Natural killer cell (primary cell): ENCODE results near the gene IFRD2. TPM values are rescaled to one million over a fixed set of nuclear protein-coding genes. Genes with fewer than 3 reads are reported as not detected.
"Not testable (repeated sequence)": the region's sequence is repeated elsewhere in the genome, so short reads cannot be mapped to it uniquely, and the experiment has no call there.

Source experiments
- ATAC-seq, 3 donors: fragments of 150-1000 bp in 2 of 3; fragments of 200-7000 bp in 1 of 3; cut with Tn5 transposase; 1 replicate in 1 of 3; 2 replicates in 2 of 3; pipeline ENCODE4 v1.10.0; 2021; ENCODE audit warnings: mild to moderate bottlenecking in 2 of 3, moderate library complexity in 2 of 3
- DNase-seq, 2 donors: peaks; one replicate each; pipeline versions ENCODE4 v3.0.0 to v3.0.0-alpha.2; 2013 to 2021; ENCODE audit warnings: mixed read lengths in 1 of 2
- H3K27ac ChIP-seq: one replicate; pipeline ENCODE4 v1.5.1; 2013; ENCODE audit warnings: mild to moderate bottlenecking, low read length
- H3K27me3 ChIP-seq: one replicate; pipeline ENCODE4 v1.6.1; 2013; ENCODE audit warnings: low read length; ENCODE audit not compliant: control insufficient read depth, insufficient read depth
- H3K36me3 ChIP-seq: one replicate; pipeline ENCODE4 v1.6.1; 2013; ENCODE audit warnings: low read length; ENCODE audit not compliant: control insufficient read depth, insufficient read depth
- H3K4me1 ChIP-seq: one replicate; pipeline ENCODE4 v1.6.1; 2013; ENCODE audit warnings: low read length; ENCODE audit not compliant: control insufficient read depth, insufficient read depth
- H3K4me3 ChIP-seq: one replicate; pipeline ENCODE4 v1.5.1; 2013; ENCODE audit warnings: low read length
- H3K9me3 ChIP-seq: one replicate; pipeline ENCODE4 v1.6.1; 2013; ENCODE audit warnings: low read length; ENCODE audit not compliant: control insufficient read depth, insufficient read depth
- H3K27ac Mint-ChIP-seq, 2 donors: one replicate each; pipeline ENCODE4 v1.8.0; 2022; ENCODE audit warnings: mild to moderate bottlenecking in 2 of 2, mixed read lengths in 2 of 2, moderate library complexity in 1 of 2
- H3K27me3 Mint-ChIP-seq, 2 donors: one replicate each; pipeline ENCODE4 v1.8.0; 2022; ENCODE audit warnings: low read depth in 2 of 2, mixed read lengths in 2 of 2
- H3K36me3 Mint-ChIP-seq: one replicate; pipeline ENCODE4 v1.8.0; 2022; ENCODE audit warnings: mixed read lengths
- H3K4me1 Mint-ChIP-seq, 2 donors: one replicate each; pipeline ENCODE4 v1.8.0; 2022; ENCODE audit warnings: mixed read lengths in 2 of 2
- H3K4me3 Mint-ChIP-seq: one replicate; pipeline ENCODE4 v1.8.0; 2022; ENCODE audit warnings: mild to moderate bottlenecking, moderate library complexity, mixed read lengths
- H3K9me3 Mint-ChIP-seq, 2 donors: one replicate each; pipeline ENCODE4 v1.8.0; 2022; ENCODE audit warnings: mixed read lengths in 2 of 2
- CTCF ChIP-seq: fragments of 200-600 bp; IDR thresholded peaks from one replicate; pipeline ENCODE4 v1.8.0; 2022; ENCODE audit warnings: antibody characterized with exemption
- WGBS: methylation state at CpG from one replicate; pipeline ENCODE4 v1.1.7; 2013; ENCODE audit warnings: missing lambda C conversion rate; ENCODE audit not compliant: insufficient coverage; 5-methylcytosine and 5-hydroxymethylcytosine counted together
- intact Hi-C: fragments of 100-400 bp; cut with micrococcal nuclease; formaldehyde crosslinking; loops from one replicate; pipeline ENCODE4 v1.14.2; 2022
- total RNA-seq, 4 donors: library from RNA; stranded (reverse); fragments of 120-200 nt in 1 of 4; gene quantifications; one replicate each; pipeline versions ENCODE4 v1.2.3 to v1.2.4, GENCODE V29; 2013 to 2022

IFRD2 gene
- total RNA-seq, 3 donors from 2014 or later (not counting 1 experiment from before 2014, with no cell fraction given): 27.8 to 39.1 (median 32.1) TPM

- H3K4me3 ChIP-seq: no peak overlapping the region
- no peak overlapping the region for H3K27ac ChIP-seq
Measured at GRCh38 chr3:50272911-50273688, 19.1 kb downstream of the IFRD2 start.

GRCh38 chr3:50272538-50272910 is 19.7 kb downstream of the IFRD2 start:
- not testable (repeated sequence) for DNase-seq, H3K9me3 Mint-ChIP-seq, H3K27ac ChIP-seq, H3K4me3 ChIP-seq, H3K9me3 ChIP-seq, ATAC-seq, H3K36me3 ChIP-seq, H3K36me3 Mint-ChIP-seq, H3K4me3 Mint-ChIP-seq
- Histone ChIP-seq H3K27me3 (peaks cover 41% of the 10 kb centered on the region), H3K4me1 (peaks cover 33% of the 10 kb centered on the region)
- Mint-ChIP-seq H3K27ac (peak overlapping the region in 1 of 2 donors; percentile 82), H3K4me1 (peaks cover 11 to 32% of the 10 kb centered on the region in 2 donors), H3K27me3 (peaks cover 13 to 31% of the 10 kb centered on the region in 2 donors)
- intact Hi-C loops: loop anchor here (5.0 kb wide), 2 partner anchors 150 to 155 kb away; no protein-coding TSS in a partner anchor
- 92% methylated on average over 6 of the region's 10 CpGs for WGBS

More at GRCh38 chr3:50272911-50273688, 19.1 kb downstream of the IFRD2 start:
- Histone ChIP-seq H3K36me3 (no peaks in the 10 kb centered on the region), H3K4me1 (peaks cover 33% of the 10 kb centered on the region), H3K27me3 (peaks cover 38% of the 10 kb centered on the region), H3K9me3 (no peaks in the 10 kb centered on the region)
- peak overlapping the region; percentile 70 for H3K4me3 Mint-ChIP-seq
- no peaks in the 10 kb centered on the region for H3K36me3 Mint-ChIP-seq
- H3K9me3 Mint-ChIP-seq: no peaks in the 10 kb centered on the region
- peaks cover 11 to 32% of the 10 kb centered on the region in 2 donors for H3K4me1 Mint-ChIP-seq
- peak; percentile 90 to 94 (median 93) for ATAC-seq
- DNase-seq: peak; percentile 89 to 91
- intact Hi-C loops: loop anchor here (1.0 to 5.0 kb wide), 4 partner anchors 27 to 154 kb away; no protein-coding TSS in a partner anchor
- H3K27me3 Mint-ChIP-seq: peaks cover 13 to 35% of the 10 kb centered on the region in 2 donors
- peak; percentile 96 for TF ChIP-seq CTCF
- WGBS: 5% methylated on average over 61 of the region's 61 CpGs
- H3K27ac Mint-ChIP-seq: peak overlapping the region; percentile 67 to 82

- Mint-ChIP-seq H3K27ac (no peak overlapping the region), H3K36me3 (no peaks in the 10 kb centered on the region), H3K27me3 (peaks cover 13 to 24% of the 10 kb centered on the region in 2 donors)
Measured at GRCh38 chr3:50271314-50271936, 20.8 kb downstream of the IFRD2 start.

More at GRCh38 chr3:50271314-50271936, 20.8 kb downstream of the IFRD2 start:
- DNase-seq (no peak), ATAC-seq (no peak)
- Mint-ChIP-seq H3K4me3 (no peak overlapping the region), H3K9me3 (no peaks in the 10 kb centered on the region), H3K4me1 (peaks cover 11 to 32% of the 10 kb centered on the region in 2 donors)
- 90% methylated on average over 10 of the region's 10 CpGs for WGBS
- Histone ChIP-seq H3K9me3 (no peaks in the 10 kb centered on the region), H3K4me3 (no peak overlapping the region), H3K36me3 (no peaks in the 10 kb centered on the region), H3K27ac (no peak overlapping the region), H3K27me3 (peaks cover 34% of the 10 kb centered on the region), H3K4me1 (peaks cover 33% of the 10 kb centered on the region)
- no peak for TF ChIP-seq CTCF
- intact Hi-C loops: loop anchor here (5.0 kb wide), 2 partner anchors 149 to 156 kb away; no protein-coding TSS in a partner anchor
